Measurements from ENCODE around the gene CCDC77. TPM values are rescaled to one million over a fixed set of nuclear protein-coding genes. Genes with fewer than 3 reads are reported as not detected.
"Not testable (repeated sequence)": the region's sequence is repeated elsewhere in the genome, so short reads cannot be mapped to it uniquely, and the experiment has no call there.

CCDC77 gene
- 10 to 100 TPM; 13.2 to 14.9 TPM for total RNA-seq

DNA sequence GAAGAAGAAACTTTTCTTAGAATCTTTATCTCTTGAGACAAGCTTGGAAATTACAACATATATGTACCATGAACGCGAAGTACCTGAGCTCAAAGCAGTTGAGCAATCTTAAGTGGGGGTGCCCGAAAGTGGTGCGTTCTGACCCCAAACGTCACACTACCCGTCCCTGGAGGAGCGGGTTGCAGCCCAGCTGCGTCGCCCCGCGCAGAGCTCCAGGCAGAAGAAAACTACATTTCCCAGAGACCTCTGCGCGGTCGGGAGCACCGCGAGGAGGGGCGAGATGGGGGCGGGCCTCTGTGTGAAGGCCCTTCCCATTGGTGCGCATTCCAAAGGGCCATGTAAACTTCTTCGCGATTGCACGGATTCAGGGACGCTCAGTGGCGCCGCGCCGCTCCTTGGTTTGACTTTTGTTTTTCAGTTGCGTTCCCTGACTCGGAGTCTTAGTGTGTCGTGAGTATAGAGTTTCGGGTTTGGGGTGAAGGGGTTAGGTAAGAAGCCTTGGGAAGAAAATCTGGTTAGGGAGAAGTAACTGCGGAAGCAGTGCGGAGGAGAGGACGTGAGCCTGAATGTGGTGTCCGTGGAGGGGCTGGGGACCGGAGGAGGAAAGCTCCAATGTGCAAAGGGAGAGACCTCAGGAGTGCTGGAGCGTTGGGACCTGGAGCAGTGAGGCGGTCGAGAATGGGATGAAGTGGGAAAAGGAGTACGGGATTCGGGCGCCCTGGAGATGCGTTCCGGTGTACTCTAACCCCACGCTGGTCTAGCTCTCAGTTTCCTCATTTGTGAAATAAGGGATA lies at the start of gene CCDC77:
TSS of gene CCDC77 (plus strand) at position 410 of the 794 bp plus-strand sequence. CDS start 7,740 bp downstream, outside the sequence.
- Mint-ChIP-seq H3K4me1 (ENCODE audit: low read depth) (peaks cover 3% of the 10 kb centered on the region), H3K9me3 (no peaks in the 10 kb centered on the region), H3K36me3 (ENCODE audit: low read depth) (no peaks in the 10 kb centered on the region), H3K27ac (no peak within 1 kb of the TSS), H3K27me3 (ENCODE audit: low read depth) (no peaks in the 10 kb centered on the region), H3K4me3 (no peak within 1 kb of the TSS)
- intact Hi-C loops (cut with micrococcal nuclease): loop anchor here (1.0 kb wide), 1 partner anchor 12 kb away; the partner anchor contains the start of gene KDM5A
- DNase-seq: peak; percentile 96
- CTCF ChIA-PET: interaction anchor here (0.5 to 2.7 kb wide), 13 partner anchors 11 to 548 kb away, joined by 3 to 15 read pairs (median 3); partner anchors contain the start of genes KDM5A and RAD52

DNA sequence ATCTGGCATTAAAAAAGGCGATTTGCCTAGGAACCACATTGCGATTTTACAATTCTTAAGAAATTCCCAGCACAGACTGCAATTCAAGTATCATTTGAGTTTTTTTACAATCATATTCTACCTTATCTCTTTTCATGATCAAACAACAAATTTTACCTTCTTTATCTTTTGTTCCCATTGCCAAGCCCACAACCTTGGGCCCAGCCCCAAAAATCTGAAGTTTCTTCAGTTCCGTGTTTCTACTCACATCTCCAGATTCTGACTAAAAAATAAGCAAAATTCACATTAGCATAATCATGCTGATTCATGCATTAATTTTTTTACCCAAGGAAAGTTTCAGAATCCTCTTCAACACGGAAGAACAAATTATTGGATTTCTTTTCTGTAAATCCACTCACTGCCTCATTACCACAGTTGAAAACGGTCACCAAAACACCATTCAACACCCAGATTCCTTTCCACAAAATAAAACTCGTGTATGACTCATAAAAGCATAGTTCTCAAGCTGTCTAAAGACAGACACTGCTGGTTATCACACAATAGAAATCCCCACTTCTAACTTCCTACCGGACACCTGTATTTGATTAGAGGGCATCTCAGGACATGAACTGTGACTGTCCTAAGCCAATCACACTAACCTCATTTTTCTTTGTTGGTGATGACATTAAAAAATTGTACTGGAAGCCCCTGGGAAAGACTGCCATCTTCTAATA lies 45.0 kb upstream of the CCDC77 start:
- no peaks in the 10 kb centered on the region for H3K9me3 Mint-ChIP-seq
- H3K4me3 Mint-ChIP-seq: no peak overlapping the region
- CTCF ChIA-PET: interaction anchor here (0.6 kb wide), 1 partner anchor 60 kb away, joined by 3 read pairs; no protein-coding TSS in a partner anchor
- peaks cover 59% of the 10 kb centered on the region for H3K36me3 Mint-ChIP-seq (ENCODE audit: low read depth)
- intact Hi-C loops (cut with micrococcal nuclease): no loop called here
- H3K27me3 Mint-ChIP-seq (ENCODE audit: low read depth): no peaks in the 10 kb centered on the region
- peaks cover 16% of the 10 kb centered on the region for H3K4me1 Mint-ChIP-seq (ENCODE audit: low read depth)
- no peak for DNase-seq
- H3K27ac Mint-ChIP-seq: no peak overlapping the region

DNA sequence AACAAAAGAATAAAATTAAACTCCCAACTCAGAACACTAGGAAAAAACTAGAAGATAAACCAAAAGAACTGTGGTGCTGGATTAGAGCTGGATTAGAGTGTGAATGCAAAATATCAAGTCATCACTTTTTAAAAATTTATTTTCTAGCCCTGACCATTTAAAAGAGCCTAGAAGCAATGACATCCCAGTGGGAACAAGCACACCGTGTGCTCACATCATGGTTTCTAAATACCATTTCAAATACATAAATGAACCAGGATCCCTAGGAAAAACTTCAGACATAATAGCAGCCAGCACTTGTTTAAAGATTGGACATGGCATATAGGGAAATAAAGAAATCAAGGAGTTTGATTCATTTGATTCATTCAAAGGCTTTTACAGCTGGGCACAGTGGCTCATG lies 42.4 kb upstream of the CCDC77 start:
- peaks cover 58% of the 10 kb centered on the region for H3K36me3 Mint-ChIP-seq (ENCODE audit: low read depth)
- no peak overlapping the region for H3K27ac Mint-ChIP-seq
- H3K4me3 Mint-ChIP-seq: no peak overlapping the region
- DNase-seq: no peak
- no peaks in the 10 kb centered on the region for H3K27me3 Mint-ChIP-seq (ENCODE audit: low read depth)
- CTCF ChIA-PET: no interaction called here
- H3K4me1 Mint-ChIP-seq (ENCODE audit: low read depth): peaks cover 16% of the 10 kb centered on the region
- intact Hi-C loops (cut with micrococcal nuclease): no loop called here
- H3K9me3 Mint-ChIP-seq: no peaks in the 10 kb centered on the region

DNA sequence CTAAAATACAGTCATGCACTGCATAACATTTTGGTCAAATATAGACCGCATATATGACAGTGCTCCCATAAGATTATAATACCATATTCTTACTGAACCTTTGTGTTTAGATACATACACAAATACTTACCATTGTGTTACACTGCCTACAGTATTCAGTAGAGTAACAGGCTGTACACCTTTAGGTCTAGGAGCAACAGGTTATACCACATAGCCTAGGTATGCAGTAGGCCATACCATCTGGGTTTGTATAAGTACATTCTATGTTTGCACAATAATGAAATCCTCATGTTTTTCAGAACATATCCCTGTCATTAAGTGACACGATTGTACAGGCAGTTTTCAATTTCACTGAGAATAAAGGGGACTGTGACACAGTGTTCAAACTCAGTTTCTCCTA lies 34.6 kb upstream of the CCDC77 start:
- Mint-ChIP-seq H3K4me1 (ENCODE audit: low read depth) (no peaks in the 10 kb centered on the region), H3K27me3 (ENCODE audit: low read depth) (no peaks in the 10 kb centered on the region), H3K36me3 (ENCODE audit: low read depth) (peaks cover 72% of the 10 kb centered on the region), H3K9me3 (peaks cover 5% of the 10 kb centered on the region), H3K4me3 (no peak overlapping the region), H3K27ac (no peak overlapping the region)
- CTCF ChIA-PET: no interaction called here
- intact Hi-C loops (cut with micrococcal nuclease): no loop called here
- no peak for DNase-seq

DNA sequence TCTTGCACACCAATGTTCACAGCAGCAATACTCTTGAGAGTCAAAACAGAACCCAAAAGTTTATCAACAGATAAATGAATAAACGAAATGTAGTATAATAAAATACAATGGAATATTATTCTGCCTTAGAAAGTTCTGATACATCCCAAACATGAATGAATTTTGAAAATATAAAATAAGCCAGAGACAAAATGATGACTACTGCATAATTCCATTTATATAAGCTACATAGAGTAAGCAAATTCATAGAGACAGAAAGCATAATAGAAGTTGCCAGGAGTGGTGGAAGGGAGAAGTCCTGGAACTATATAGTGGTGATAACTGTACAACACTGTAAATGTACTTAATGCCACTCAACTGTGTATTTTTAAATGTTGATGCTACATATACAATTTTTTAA lies 33.5 kb upstream of the CCDC77 start:
- DNase-seq: no peak
- H3K36me3 Mint-ChIP-seq (ENCODE audit: low read depth): peaks cover 73% of the 10 kb centered on the region
- no peak overlapping the region for H3K4me3 Mint-ChIP-seq
- no peaks in the 10 kb centered on the region for H3K4me1 Mint-ChIP-seq (ENCODE audit: low read depth)
- H3K9me3 Mint-ChIP-seq: peaks cover 8% of the 10 kb centered on the region
- CTCF ChIA-PET: no interaction called here
- intact Hi-C loops (cut with micrococcal nuclease): no loop called here
- H3K27me3 Mint-ChIP-seq (ENCODE audit: low read depth): no peaks in the 10 kb centered on the region
- H3K27ac Mint-ChIP-seq: no peak overlapping the region

DNA sequence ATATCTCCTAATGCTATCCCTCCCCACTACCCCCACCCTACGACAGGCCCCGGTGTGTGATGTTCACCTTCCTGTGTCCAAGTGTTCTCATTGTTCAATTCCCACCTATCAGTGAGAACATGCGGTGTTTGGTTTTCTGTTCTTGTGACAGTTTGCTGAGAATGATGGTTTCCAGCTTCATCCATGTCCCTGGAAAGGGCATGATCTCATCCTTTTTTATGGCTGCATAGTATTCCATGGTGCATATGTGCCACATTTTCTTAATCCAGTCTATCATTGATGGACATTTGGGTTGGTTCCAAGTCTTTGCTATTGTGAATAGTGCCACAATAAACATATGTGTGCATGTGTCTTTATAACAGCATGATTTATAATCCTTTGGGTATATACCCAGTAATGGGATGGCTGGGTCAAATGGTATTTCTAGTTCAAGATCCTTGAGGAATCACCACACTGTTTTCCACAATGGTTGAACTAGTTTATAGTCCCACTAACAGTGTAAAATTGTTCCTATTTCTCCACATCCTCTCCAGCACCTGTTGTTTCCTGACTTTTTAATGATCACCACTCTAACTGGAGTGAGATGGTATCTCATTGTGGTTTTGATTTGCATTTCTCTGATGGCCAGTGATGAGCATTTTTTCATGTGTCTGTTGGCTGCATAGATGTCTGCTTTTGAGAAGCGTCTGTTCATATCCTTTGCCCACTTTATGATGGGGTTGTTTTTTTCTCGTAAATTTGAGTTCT lies 30.5 kb upstream of the CCDC77 start:
- DNase-seq; H3K4me1 Mint-ChIP-seq (ENCODE audit: low read depth); H3K27ac Mint-ChIP-seq; H3K27me3 Mint-ChIP-seq (ENCODE audit: low read depth); CTCF ChIA-PET; H3K4me3 Mint-ChIP-seq; intact Hi-C loops (cut with micrococcal nuclease): not testable (repeated sequence)
- Mint-ChIP-seq H3K9me3 (peaks cover 14% of the 10 kb centered on the region), H3K36me3 (ENCODE audit: low read depth) (peaks cover 75% of the 10 kb centered on the region)

DNA sequence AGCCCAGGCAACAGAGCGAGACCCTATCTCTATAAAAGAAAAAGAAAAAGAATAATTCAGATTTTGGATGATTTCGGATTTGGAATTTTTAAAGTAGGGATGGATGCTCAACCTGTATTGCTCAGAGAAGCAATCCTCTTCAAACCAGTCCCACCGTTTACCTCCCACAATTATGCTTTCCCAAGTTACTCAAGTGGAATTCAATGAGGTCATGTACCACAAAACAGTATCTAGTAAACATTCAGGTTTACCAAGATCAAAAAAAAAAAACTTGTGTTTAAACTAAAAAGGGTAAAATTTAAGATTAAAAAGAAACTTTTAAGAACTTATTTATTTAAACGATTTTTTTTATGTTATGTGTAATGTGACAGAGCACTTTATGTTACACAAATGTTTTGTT lies 14.8 kb upstream of the CCDC77 start:
- no peak for DNase-seq
- intact Hi-C loops (cut with micrococcal nuclease): loop anchor here (10.0 kb wide), 2 partner anchors 368 to 1618 kb away; partner anchors contain the start of genes DCP1B and WNK1
- no peaks in the 10 kb centered on the region for H3K27me3 Mint-ChIP-seq (ENCODE audit: low read depth)
- CTCF ChIA-PET: interaction anchor here (1.1 kb wide), 1 partner anchor 12 kb away, joined by 3 read pairs; no protein-coding TSS in a partner anchor
- H3K27ac Mint-ChIP-seq: no peak overlapping the region
- H3K4me3 Mint-ChIP-seq: peak overlapping the region; percentile 27
- peaks cover 42% of the 10 kb centered on the region for H3K4me1 Mint-ChIP-seq (ENCODE audit: low read depth)
- H3K36me3 Mint-ChIP-seq (ENCODE audit: low read depth): peaks cover 21% of the 10 kb centered on the region
- H3K9me3 Mint-ChIP-seq: no peaks in the 10 kb centered on the region

DNA sequence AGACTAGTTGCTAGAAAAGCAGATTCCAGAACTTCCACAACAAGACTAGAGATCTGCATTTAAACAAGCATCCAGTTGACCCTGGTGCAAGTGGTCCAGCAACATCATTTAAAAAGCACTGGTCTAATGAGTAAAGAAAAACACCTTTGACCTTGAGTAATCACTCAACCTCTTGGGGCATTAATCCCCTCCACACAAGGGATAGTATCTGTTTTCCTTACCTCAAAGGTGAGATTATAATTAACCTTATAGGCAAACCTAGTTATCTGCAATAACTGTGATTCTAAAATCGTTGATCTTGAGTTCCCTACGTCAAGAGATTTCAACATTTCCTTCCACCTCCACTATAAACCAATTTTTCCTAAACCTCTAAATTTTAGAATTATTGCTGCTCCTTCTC lies 13.4 kb upstream of the CCDC77 start:
- Mint-ChIP-seq H3K27me3 (ENCODE audit: low read depth) (no peaks in the 10 kb centered on the region), H3K9me3 (no peaks in the 10 kb centered on the region), H3K4me1 (ENCODE audit: low read depth) (peaks cover 42% of the 10 kb centered on the region), H3K36me3 (ENCODE audit: low read depth) (peaks cover 17% of the 10 kb centered on the region), H3K4me3 (peak overlapping the region; percentile 96), H3K27ac (peak overlapping the region; percentile 98)
- CTCF ChIA-PET: interaction anchor here (3.4 kb wide), 1 partner anchor 13 kb away, joined by 15 read pairs; the partner anchor contains the start of gene CCDC77
- intact Hi-C loops (cut with micrococcal nuclease): loop anchor here (2.0 to 10.0 kb wide), 4 partner anchors 101 to 1617 kb away; partner anchors contain the start of genes DCP1B and WNK1
- DNase-seq: no peak

DNA sequence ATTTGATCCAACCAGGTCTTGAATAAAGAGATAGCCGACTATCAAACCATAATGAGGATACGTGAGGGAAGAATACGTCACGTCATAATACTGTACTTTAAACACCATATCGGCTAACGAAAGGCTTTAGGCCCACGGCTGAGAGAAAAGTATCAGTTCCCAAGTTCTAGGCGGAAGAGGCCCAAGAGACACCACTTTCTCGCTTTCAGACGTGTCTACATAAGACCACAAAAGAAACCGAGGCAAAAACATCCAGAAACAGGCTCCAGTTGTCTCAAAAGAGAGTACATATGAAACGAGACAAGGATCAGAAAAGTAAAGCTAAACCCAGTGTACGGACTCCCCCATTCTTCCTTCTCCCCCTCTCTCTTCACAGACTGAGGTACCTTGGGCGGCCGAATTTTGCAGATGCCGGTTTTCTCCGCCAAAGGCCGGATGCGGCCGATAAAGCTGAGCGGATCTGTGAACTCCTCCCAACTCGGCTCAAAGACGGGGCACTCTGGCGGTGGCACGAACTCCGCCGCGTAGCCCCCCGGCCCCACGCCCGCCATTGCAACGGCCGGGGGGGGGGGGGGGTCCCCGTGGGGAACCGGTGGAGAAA lies 12.8 kb upstream of the CCDC77 start:
- Mint-ChIP-seq H3K27ac (peak overlapping the region; percentile 98), H3K4me3 (peak overlapping the region; percentile 96), H3K4me1 (ENCODE audit: low read depth) (peaks cover 42% of the 10 kb centered on the region), H3K9me3 (no peaks in the 10 kb centered on the region), H3K36me3 (ENCODE audit: low read depth) (peaks cover 14% of the 10 kb centered on the region), H3K27me3 (ENCODE audit: low read depth) (no peaks in the 10 kb centered on the region)
- peak; percentile 62 for DNase-seq
- intact Hi-C loops (cut with micrococcal nuclease): loop anchor here (1.0 to 10.0 kb wide), 5 partner anchors 13 to 1616 kb away; partner anchors contain the start of genes CCDC77, DCP1B and WNK1
- CTCF ChIA-PET: interaction anchor here (0.6 to 3.4 kb wide), 2 partner anchors 13 to 14 kb away, joined by 3 to 15 read pairs; partner anchors contain the start of gene CCDC77

DNA sequence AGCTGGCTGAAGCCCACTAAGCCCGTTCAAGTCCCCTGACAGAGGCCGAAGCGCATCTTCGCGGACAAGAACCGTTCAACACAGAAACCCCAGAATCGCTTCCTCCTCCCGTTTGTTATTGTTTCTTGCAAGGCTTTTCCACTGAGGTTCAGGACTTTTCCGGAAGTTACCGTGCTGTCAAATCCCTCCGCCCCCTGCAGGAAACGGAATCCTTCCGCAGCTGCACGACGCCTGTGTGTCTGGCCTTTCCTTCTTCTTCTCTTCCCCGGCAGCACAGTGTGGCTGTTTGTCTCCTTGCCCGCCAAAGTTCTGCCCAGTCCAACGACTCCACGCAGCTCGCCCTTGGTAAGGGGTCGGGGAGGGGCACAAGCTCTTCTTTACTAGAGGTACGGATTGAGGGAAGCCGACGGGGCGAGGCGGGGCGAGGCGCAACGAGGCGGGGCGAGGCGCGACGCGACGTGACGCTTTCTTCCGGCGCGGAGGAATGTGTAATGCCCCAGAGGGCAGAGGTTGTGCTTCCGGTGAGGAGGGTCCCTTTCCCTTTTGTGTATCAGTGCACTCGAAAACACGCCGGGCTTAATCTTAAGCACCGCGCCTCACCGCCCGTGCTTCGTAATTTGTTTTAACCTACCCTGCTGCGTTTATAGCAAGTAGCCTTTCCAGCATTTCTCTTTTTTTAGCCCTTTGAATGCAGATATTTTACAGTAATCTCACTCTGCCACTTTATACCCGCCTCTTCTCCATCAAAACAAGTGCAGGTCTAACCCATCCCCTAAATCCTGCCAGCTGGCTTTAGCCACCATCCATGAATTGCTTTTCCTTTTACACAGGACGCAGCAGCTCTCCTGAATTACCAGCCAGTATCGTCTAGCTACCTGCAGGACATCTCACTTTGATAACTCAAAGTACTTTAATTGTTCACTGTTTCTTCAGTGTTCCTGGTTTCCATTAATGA lies 12.0 kb upstream of the CCDC77 start, which contains the start of gene KDM5A:
TSS of gene KDM5A (minus strand) at position 179 of the 955 bp plus-strand sequence. CDS start 229 bp downstream, outside the sequence.
- Mint-ChIP-seq H3K4me3 (peak within 1 kb of the TSS; percentile 96), H3K4me1 (ENCODE audit: low read depth) (peaks cover 37% of the 10 kb centered on the region), H3K27me3 (ENCODE audit: low read depth) (no peaks in the 10 kb centered on the region), H3K36me3 (ENCODE audit: low read depth) (peaks cover 13% of the 10 kb centered on the region), H3K9me3 (no peaks in the 10 kb centered on the region), H3K27ac (peak within 1 kb of the TSS; percentile 98)
- DNase-seq: peak; percentile 94
- CTCF ChIA-PET: interaction anchor here (0.6 to 3.4 kb wide), 2 partner anchors 12 to 15 kb away, joined by 3 to 15 read pairs; partner anchors contain the start of gene CCDC77
- intact Hi-C loops (cut with micrococcal nuclease): loop anchor here (1.0 to 10.0 kb wide), 5 partner anchors 12 to 1615 kb away; partner anchors contain the start of genes CCDC77, DCP1B and WNK1

Data from activated naive CD4-positive, alpha-beta T cell treated with anti-CD3 and anti-CD28 coated beads for 36 hours (primary cell).